Measurements from ENCODE around the gene RITA1. TPM values are rescaled to one million over a fixed set of nuclear protein-coding genes. Genes with fewer than 3 reads are reported as not detected.
"Not testable (repeated sequence)": the region's sequence is repeated elsewhere in the genome, so short reads cannot be mapped to it uniquely, and the experiment has no call there.

RITA1 gene
- total and polyA plus RNA-seq, 5 donors, result 10.1 to 15.5 (median 14.2) TPM

DNA sequence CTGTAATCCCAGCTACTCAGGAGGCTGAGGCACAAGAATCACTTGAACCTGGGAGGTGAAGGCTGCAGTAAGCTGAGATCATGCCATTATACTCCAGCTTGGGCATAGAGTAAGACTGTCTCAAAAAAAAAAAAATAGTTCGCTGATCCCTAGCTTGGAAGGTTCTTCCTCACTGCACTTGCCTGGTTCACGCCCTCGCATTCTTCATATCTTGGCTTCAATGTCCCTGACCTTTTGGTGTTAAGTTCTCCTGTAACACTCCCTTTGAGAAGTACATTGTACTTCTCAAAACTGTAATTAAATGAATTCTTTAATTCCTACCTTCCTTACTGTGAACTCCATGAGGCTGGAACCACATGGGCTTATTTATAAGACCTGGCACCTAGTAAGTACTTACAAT, 19.3 kb downstream of the RITA1 start:
- Histone ChIP-seq H3K4me1 (ENCODE audit: control insufficient read depth, insufficient read depth, low read length) (no peaks in the 10 kb centered on the region), H3K27me3 (ENCODE audit: control insufficient read depth, insufficient read depth) (no peaks in the 10 kb centered on the region), H3K27ac (ENCODE audit: low read length) (no peak overlapping the region), H3K9me3 (ENCODE audit: control insufficient read depth, low read length) (no peaks in the 10 kb centered on the region), H3K4me3 (ENCODE audit: low read length) (no peak overlapping the region)
- intact Hi-C loops (cut with DNase I), result no loop called here
- DNase-seq, result peak in 1 of 3 donors; percentile 7
- 56% methylated on average over 3 of the region's 3 CpGs for WGBS
- ATAC-seq, result no peak

GRCh38 chr12:113206802-113207201, 21.3 kb downstream of the RITA1 start:
- H3K4me1 ChIP-seq (ENCODE audit: control insufficient read depth, insufficient read depth, low read length); intact Hi-C loops (cut with DNase I); H3K9me3 ChIP-seq (ENCODE audit: control insufficient read depth, low read length); H3K4me3 ChIP-seq (ENCODE audit: low read length); H3K27ac ChIP-seq (ENCODE audit: low read length); H3K27me3 ChIP-seq (ENCODE audit: control insufficient read depth, insufficient read depth); ATAC-seq: not testable (repeated sequence)
- DNase-seq, result peak in 1 of 3 donors; percentile 7
- WGBS, result 97% methylated on average over 5 of the region's 5 CpGs

- Histone ChIP-seq H3K9me3 (ENCODE audit: control insufficient read depth, low read length) (no peaks in the 10 kb centered on the region), H3K4me3 (ENCODE audit: low read length) (no peak overlapping the region), H3K27me3 (ENCODE audit: control insufficient read depth, insufficient read depth) (no peaks in the 10 kb centered on the region), H3K27ac (ENCODE audit: low read length) (no peak overlapping the region), H3K4me1 (ENCODE audit: control insufficient read depth, insufficient read depth, low read length) (no peaks in the 10 kb centered on the region)
- WGBS, result 68% methylated on average over 6 of the region's 6 CpGs
- ATAC-seq (no peak), DNase-seq (peak in 1 of 3 donors; percentile 16)
- intact Hi-C loops (cut with DNase I), result no loop called here
These were observed 22.1 kb downstream of the RITA1 start for GRCh38 chr12:113207613-113208040.

- 52% methylated on average over 10 of the region's 10 CpGs for WGBS
These were observed 22.8 kb downstream of the RITA1 start for GRCh38 chr12:113208041-113208934.

GRCh38 chr12:113211160-113211559, 25.6 kb downstream of the RITA1 start:
- WGBS, result 94% methylated on average over 6 of the region's 6 CpGs
- no peak for DNase-seq
- intact Hi-C loops (cut with DNase I), result no loop called here
- Histone ChIP-seq H3K4me1 (ENCODE audit: control insufficient read depth, insufficient read depth, low read length) (no peaks in the 10 kb centered on the region), H3K27me3 (ENCODE audit: control insufficient read depth, insufficient read depth) (no peaks in the 10 kb centered on the region), H3K27ac (ENCODE audit: low read length) (no peak overlapping the region), H3K9me3 (ENCODE audit: control insufficient read depth, low read length) (no peaks in the 10 kb centered on the region), H3K4me3 (ENCODE audit: low read length) (no peak overlapping the region)
- no peak for ATAC-seq

More at GRCh38 chr12:113208041-113208934, 22.8 kb downstream of the RITA1 start:
- H3K9me3 ChIP-seq (ENCODE audit: control insufficient read depth, low read length), result no peaks in the 10 kb centered on the region
- intact Hi-C loops (cut with DNase I), result no loop called here
- peak overlapping the region; percentile 1 for H3K27ac ChIP-seq (ENCODE audit: low read length)
- DNase-seq (peak in 2 of 3 donors; percentile 75 to 77), ATAC-seq (peak; percentile 70 to 76)
- H3K4me1 ChIP-seq (ENCODE audit: control insufficient read depth, insufficient read depth, low read length), result no peaks in the 10 kb centered on the region
- H3K27me3 ChIP-seq (ENCODE audit: control insufficient read depth, insufficient read depth), result no peaks in the 10 kb centered on the region
- H3K4me3 ChIP-seq (ENCODE audit: low read length), result no peak overlapping the region

- intact Hi-C loops (cut with DNase I), result no loop called here
- WGBS, result 47% methylated on average over 5 of the region's 5 CpGs
- H3K4me1 ChIP-seq (ENCODE audit: control insufficient read depth, insufficient read depth, low read length), result peaks cover 2% of the 10 kb centered on the region
These were observed 29.4 kb downstream of the RITA1 start for GRCh38 chr12:113214895-113215400.

GRCh38 chr12:113216027-113216426, 30.5 kb downstream of the RITA1 start:
- Histone ChIP-seq H3K4me1 (ENCODE audit: control insufficient read depth, insufficient read depth, low read length) (peaks cover 4% of the 10 kb centered on the region), H3K4me3 (ENCODE audit: low read length) (no peak overlapping the region), H3K9me3 (ENCODE audit: control insufficient read depth, low read length) (no peaks in the 10 kb centered on the region), H3K27me3 (ENCODE audit: control insufficient read depth, insufficient read depth) (no peaks in the 10 kb centered on the region), H3K27ac (ENCODE audit: low read length) (no peak overlapping the region)
- ATAC-seq (no peak), DNase-seq (no peak)
- intact Hi-C loops (cut with DNase I), result no loop called here
- WGBS, result 50% methylated on average over 2 of the region's 2 CpGs

More at GRCh38 chr12:113214895-113215400, 29.4 kb downstream of the RITA1 start:
- ATAC-seq, result peak; percentile 93 to 95
- DNase-seq, result peak; percentile 77 to 86 (median 86)
- H3K4me3 ChIP-seq (ENCODE audit: low read length), result no peak overlapping the region
- no peaks in the 10 kb centered on the region for H3K27me3 ChIP-seq (ENCODE audit: control insufficient read depth, insufficient read depth)
- H3K9me3 ChIP-seq (ENCODE audit: control insufficient read depth, low read length), result no peaks in the 10 kb centered on the region
- H3K27ac ChIP-seq (ENCODE audit: low read length), result peak overlapping the region; percentile 30

DNA sequence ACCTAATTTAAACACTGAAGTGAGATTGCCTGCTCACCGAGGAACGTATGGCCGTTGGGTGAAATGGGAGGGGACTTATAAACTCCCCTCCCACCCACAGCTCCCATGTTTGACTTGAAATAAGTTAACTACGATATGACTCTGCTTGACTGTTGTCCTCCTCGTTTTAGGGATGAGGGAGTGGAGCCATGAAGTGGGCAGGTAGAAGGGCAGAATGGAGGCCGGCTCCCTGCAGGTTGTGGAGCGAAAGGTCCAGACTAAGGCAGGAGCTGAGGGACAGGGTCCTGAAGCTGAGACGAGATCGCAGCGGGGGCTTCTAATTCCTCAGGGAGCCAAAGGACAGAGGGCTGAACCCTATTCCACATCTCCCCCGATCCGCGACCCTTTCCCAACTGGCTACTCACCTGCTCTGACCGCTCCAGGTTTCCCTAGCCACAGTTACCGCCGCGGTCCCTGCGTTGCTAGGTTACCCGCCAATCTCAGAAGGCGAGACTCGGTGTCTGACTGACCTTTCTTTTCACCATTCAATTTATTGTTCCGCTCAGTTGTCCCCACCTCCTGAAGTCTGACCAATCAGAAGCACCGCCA, 35.2 kb downstream of the RITA1 start:
- no peaks in the 10 kb centered on the region for H3K9me3 ChIP-seq (ENCODE audit: control insufficient read depth, low read length)
- DNase-seq (no peak), ATAC-seq (no peak)
- intact Hi-C loops (cut with DNase I), result loop anchor here in 1 of 4 donors (5.0 kb wide), 1 partner anchor 42 kb away; no protein-coding TSS in a partner anchor
- peak overlapping the region; percentile 57 for H3K4me3 ChIP-seq (ENCODE audit: low read length)
- WGBS, result under 1% methylated on average over 23 of the region's 23 CpGs
- H3K4me1 ChIP-seq (ENCODE audit: control insufficient read depth, insufficient read depth, low read length), result peaks cover 6% of the 10 kb centered on the region
- H3K27ac ChIP-seq (ENCODE audit: low read length), result peak overlapping the region; percentile 4
- H3K27me3 ChIP-seq (ENCODE audit: control insufficient read depth, insufficient read depth), result no peaks in the 10 kb centered on the region

GRCh38 chr12:113221181-113221996, 35.9 kb downstream of the RITA1 start, which contains the start of gene TPCN1:
Gene TPCN1 (plus strand): TSS chr12:113221464. CDS start chr12:113226853, 5,389 bp downstream.
- ATAC-seq (peak; percentile 97), DNase-seq (peak; percentile 100)
- WGBS, result under 1% methylated on average over 68 of the region's 68 CpGs
- intact Hi-C loops (cut with DNase I), result loop anchor here in 1 of 4 donors (5.0 kb wide), 1 partner anchor 41 kb away; no protein-coding TSS in a partner anchor
- Histone ChIP-seq H3K27ac (ENCODE audit: low read length) (peak within 1 kb of the TSS; percentile 93), H3K9me3 (ENCODE audit: control insufficient read depth, low read length) (no peaks in the 10 kb centered on the region), H3K4me1 (ENCODE audit: control insufficient read depth, insufficient read depth, low read length) (peaks cover 6% of the 10 kb centered on the region), H3K27me3 (ENCODE audit: control insufficient read depth, insufficient read depth) (no peaks in the 10 kb centered on the region), H3K4me3 (ENCODE audit: low read length) (peak within 1 kb of the TSS; percentile 63)

DNA sequence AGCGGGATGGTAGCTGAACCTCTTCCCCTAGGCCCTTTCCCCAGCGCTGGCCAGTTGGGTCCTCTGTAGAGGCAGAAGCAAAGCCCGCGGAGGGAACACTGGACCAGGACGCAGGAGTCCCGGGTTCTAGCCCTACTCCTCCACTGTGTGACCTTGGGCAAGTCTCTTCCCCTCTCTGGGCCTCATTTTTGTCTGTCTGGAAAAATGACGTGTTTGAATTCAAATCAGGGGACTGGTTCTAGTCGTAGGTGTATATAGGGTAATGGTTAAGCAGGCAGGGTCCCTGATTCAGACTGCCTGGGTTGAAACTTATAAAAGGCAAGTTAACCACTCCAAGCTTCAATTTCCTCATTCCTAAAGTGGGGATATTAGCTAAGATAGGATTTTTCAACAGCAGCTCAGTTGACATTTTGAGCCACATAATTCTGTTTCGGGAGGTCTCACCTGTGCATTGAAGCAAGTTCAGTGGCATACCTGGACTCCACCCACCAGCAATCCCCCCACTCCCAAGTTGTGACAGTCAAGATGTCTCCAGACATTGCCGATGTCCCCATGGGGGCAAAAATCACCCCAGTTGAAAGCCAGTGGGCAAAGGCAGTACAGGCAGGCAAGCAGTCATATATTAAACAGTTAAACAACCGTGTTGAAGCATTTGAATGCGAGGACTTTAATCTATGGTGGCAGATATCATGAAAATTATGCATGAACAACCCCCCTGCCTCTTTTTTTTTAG, 36.6 kb downstream of the RITA1 start:
- Histone ChIP-seq H3K27ac (ENCODE audit: low read length) (peak overlapping the region; percentile 93), H3K9me3 (ENCODE audit: control insufficient read depth, low read length) (no peaks in the 10 kb centered on the region), H3K27me3 (ENCODE audit: control insufficient read depth, insufficient read depth) (no peaks in the 10 kb centered on the region), H3K4me3 (ENCODE audit: low read length) (peak overlapping the region; percentile 63), H3K4me1 (ENCODE audit: control insufficient read depth, insufficient read depth, low read length) (peaks cover 11% of the 10 kb centered on the region)
- WGBS, result 16% methylated on average over 12 of the region's 12 CpGs
- ATAC-seq (no peak), DNase-seq (no peak)
- intact Hi-C loops (cut with DNase I), result loop anchor here in 1 of 4 donors (5.0 kb wide), 1 partner anchor 40 kb away; no protein-coding TSS in a partner anchor

Measured in right cardiac atrium (tissue), 5 donors.